ENCODE data around the gene INIP.

The INIP gene

GRCh38 chr9:112670991-112671625 lies 46.8 kb downstream of the INIP start:
- DNase-seq (ENCODE audit: low spot score) = no peak

DNA sequence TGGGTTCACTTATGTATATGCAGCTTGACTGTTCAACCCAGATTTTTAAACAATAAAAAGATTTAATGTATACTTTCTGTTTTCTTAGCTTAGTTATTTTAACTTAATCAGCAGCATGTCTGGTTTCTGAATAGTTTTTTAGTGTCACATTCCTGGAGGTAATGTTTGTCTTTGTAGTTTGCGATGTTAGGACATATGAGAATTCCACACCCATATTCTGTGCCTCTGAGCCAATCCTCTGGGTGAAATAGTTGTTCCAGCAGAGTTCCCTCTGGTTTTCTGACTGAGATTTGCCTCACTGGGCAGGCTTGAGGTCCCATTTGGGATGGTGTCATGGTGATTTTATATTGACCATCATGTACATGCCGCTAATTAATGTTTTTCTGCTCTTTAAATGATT lies 48.6 kb downstream of the INIP start:
- DNase-seq (ENCODE audit: low spot score) = no peak

- DNase-seq (ENCODE audit: low spot score) = no peak
Measured at GRCh38 chr9:112665347-112665746, 52.6 kb downstream of the INIP start.

DNA sequence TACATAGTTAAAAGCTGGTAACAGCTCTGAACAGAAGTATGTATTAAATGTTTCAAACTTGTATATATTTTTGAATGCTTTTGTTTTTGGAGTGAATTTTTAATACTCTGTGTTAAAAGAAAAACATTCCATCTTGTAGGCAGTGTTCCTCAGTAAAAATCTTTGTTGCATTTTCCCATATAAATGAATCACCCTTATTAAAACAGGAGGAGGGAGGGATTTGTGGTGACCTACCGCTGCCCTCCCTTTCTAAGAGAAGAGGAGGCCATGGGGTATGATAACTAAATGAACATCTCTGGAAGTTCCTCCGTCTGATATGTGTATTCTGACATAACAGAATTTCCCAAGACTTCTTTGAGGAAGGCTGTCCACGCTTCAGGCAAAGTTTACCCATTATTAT lies 53.4 kb downstream of the INIP start:
- no peak for DNase-seq (ENCODE audit: low spot score)

GRCh38 chr9:112663681-112664080 lies 54.2 kb downstream of the INIP start:
- DNase-seq (ENCODE audit: low spot score) = no peak

GRCh38 chr9:112659906-112660305 lies 58.0 kb downstream of the INIP start:
- DNase-seq (ENCODE audit: low spot score) = no peak

GRCh38 chr9:112655668-112656067 lies 62.2 kb downstream of the INIP start:
- no peak for DNase-seq (ENCODE audit: low spot score)

- DNase-seq (ENCODE audit: low spot score) = no peak
Measured at GRCh38 chr9:112654282-112654681, 63.6 kb downstream of the INIP start.

DNA sequence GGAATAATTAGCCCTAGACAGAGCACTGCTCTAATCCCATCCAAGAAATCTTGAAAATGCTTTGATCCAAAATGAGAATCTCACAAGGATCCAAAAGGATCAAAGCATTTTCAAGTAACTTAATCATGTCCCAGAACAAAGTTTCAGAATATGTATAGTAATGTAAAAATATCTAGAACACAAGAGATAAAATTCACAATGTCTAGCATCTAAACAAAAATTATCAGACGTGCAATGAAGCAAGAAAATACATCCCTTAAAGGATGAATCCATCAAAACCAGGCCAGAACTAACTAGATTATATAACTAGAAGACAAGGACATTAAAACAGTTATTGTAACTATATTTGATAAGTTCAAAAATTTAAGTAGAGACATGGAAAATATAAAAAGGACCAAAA lies 69.3 kb downstream of the INIP start:
- no peak for DNase-seq (ENCODE audit: low spot score)

- no peak for DNase-seq (ENCODE audit: low spot score)
Measured at GRCh38 chr9:112647596-112647995, 70.3 kb downstream of the INIP start.

GRCh38 chr9:112642126-112642525 lies 75.8 kb downstream of the INIP start:
- DNase-seq (ENCODE audit: low spot score) = no peak

GRCh38 chr9:112640311-112640710 lies 77.6 kb downstream of the INIP start:
- no peak for DNase-seq (ENCODE audit: low spot score)
